Measurements from ENCODE around the gene INPP5B. TPM values are rescaled to one million over a fixed set of nuclear protein-coding genes. Genes with fewer than 3 reads are reported as not detected.

Gene INPP5B
- total and polyA plus RNA-seq, 9 donors, result 9.1 to 14.2 (median 9.7) TPM

GRCh38 chr1:37858931-37859506 is 87.8 kb downstream of the INPP5B start:
- Histone ChIP-seq H3K4me3 (ENCODE audit: low read length) (peak overlapping the region; percentile 99), H3K27me3 (ENCODE audit: control insufficient read depth, insufficient read depth, low read length) (no peaks in the 10 kb centered on the region), H3K9me3 (replicated peaks; ENCODE audit: control insufficient read depth, low read depth, low read length) (no peaks in the 10 kb centered on the region), H3K36me3 (ENCODE audit: control insufficient read depth, insufficient read depth, low read length) (peaks cover 37% of the 10 kb centered on the region), H3K4me1 (ENCODE audit: control insufficient read depth, insufficient read depth, low read length) (peaks cover 8% of the 10 kb centered on the region), H3K27ac (ENCODE audit: low read length) (peak overlapping the region; percentile 93)
- 0% methylated on average over 17 of the region's 21 CpGs for WGBS (ENCODE audit: insufficient coverage)
- no peak for DNase-seq

- no peak overlapping the region for H3K4me3 ChIP-seq (ENCODE audit: low read length)
- no peaks in the 10 kb centered on the region for H3K9me3 ChIP-seq (replicated peaks; ENCODE audit: control insufficient read depth, low read depth, low read length)
- H3K27me3 ChIP-seq (ENCODE audit: control insufficient read depth, insufficient read depth, low read length), result no peaks in the 10 kb centered on the region
- H3K4me1 ChIP-seq (ENCODE audit: control insufficient read depth, insufficient read depth, low read length), result peaks cover 4% of the 10 kb centered on the region
- H3K36me3 ChIP-seq (ENCODE audit: control insufficient read depth, insufficient read depth, low read length), result peaks cover 22% of the 10 kb centered on the region
- WGBS (ENCODE audit: insufficient coverage), result 97% methylated on average over 4 of the region's 6 CpGs
- no peak overlapping the region for H3K27ac ChIP-seq (ENCODE audit: low read length)
- no peak for DNase-seq
These were observed 92.4 kb downstream of the INPP5B start for GRCh38 chr1:37854406-37854805.

DNA sequence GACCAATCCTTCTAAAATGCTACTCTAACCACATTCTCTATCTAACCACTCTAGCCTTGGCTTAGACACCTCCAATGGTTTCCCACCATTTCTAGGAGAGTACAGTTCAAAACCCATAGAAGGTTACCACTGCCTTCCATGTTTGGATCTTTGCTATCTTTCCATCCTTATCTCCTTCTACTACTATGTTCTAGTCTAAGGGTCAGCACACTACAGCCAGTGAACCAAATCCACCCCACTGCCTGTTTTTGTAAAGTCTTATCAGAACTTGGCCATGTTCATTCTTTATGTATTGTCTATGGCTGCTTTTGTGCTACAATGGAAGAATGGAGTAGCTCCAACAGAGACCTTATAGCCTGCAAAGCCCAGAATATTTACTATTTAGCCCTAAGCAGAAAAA is 93.7 kb downstream of the INPP5B start:
- no peak for DNase-seq
- H3K27ac ChIP-seq (ENCODE audit: low read length), result no peak overlapping the region
- H3K36me3 ChIP-seq (ENCODE audit: control insufficient read depth, insufficient read depth, low read length), result peaks cover 22% of the 10 kb centered on the region
- H3K4me3 ChIP-seq (ENCODE audit: low read length), result no peak overlapping the region
- H3K9me3 ChIP-seq (replicated peaks; ENCODE audit: control insufficient read depth, low read depth, low read length), result no peaks in the 10 kb centered on the region
- no peaks in the 10 kb centered on the region for H3K27me3 ChIP-seq (ENCODE audit: control insufficient read depth, insufficient read depth, low read length)
- no peaks in the 10 kb centered on the region for H3K4me1 ChIP-seq (ENCODE audit: control insufficient read depth, insufficient read depth, low read length)

DNA sequence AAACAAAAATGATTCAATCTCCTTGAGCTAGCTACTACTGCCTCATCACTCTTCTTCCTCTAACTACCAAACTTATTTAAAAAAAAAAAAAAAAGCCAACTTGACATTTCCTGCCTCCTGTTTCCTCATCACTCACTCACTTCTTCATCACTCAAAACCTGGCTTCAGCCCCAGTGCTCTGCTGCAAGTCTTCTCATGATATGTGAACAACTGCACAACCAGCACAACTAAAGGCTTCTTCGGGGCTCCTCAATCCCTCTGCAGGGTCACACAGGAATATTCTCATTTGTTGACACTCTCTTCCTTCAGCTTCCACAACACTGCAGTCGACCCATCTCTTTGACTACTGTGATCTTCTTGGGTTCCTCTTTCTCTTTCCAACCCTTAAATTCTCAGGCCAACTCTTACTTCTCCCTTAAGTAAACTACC is 95.1 kb downstream of the INPP5B start:
- WGBS (ENCODE audit: insufficient coverage), result 84% methylated on average over 2 of the region's 2 CpGs
- Histone ChIP-seq H3K36me3 (ENCODE audit: control insufficient read depth, insufficient read depth, low read length) (peaks cover 15% of the 10 kb centered on the region), H3K27me3 (ENCODE audit: control insufficient read depth, insufficient read depth, low read length) (no peaks in the 10 kb centered on the region), H3K27ac (ENCODE audit: low read length) (no peak overlapping the region), H3K4me1 (ENCODE audit: control insufficient read depth, insufficient read depth, low read length) (no peaks in the 10 kb centered on the region), H3K9me3 (replicated peaks; ENCODE audit: control insufficient read depth, low read depth, low read length) (no peaks in the 10 kb centered on the region), H3K4me3 (ENCODE audit: low read length) (no peak overlapping the region)
- DNase-seq, result no peak

- peaks cover 15% of the 10 kb centered on the region for H3K36me3 ChIP-seq (ENCODE audit: control insufficient read depth, insufficient read depth, low read length)
- no peaks in the 10 kb centered on the region for H3K9me3 ChIP-seq (replicated peaks; ENCODE audit: control insufficient read depth, low read depth, low read length)
- H3K27ac ChIP-seq (ENCODE audit: low read length), result peak overlapping the region; percentile 20
- no peaks in the 10 kb centered on the region for H3K4me1 ChIP-seq (ENCODE audit: control insufficient read depth, insufficient read depth, low read length)
- H3K27me3 ChIP-seq (ENCODE audit: control insufficient read depth, insufficient read depth, low read length), result no peaks in the 10 kb centered on the region
- no peak for DNase-seq
- H3K4me3 ChIP-seq (ENCODE audit: low read length), result no peak overlapping the region
These were observed 95.6 kb downstream of the INPP5B start for GRCh38 chr1:37851262-37851661.

DNA sequence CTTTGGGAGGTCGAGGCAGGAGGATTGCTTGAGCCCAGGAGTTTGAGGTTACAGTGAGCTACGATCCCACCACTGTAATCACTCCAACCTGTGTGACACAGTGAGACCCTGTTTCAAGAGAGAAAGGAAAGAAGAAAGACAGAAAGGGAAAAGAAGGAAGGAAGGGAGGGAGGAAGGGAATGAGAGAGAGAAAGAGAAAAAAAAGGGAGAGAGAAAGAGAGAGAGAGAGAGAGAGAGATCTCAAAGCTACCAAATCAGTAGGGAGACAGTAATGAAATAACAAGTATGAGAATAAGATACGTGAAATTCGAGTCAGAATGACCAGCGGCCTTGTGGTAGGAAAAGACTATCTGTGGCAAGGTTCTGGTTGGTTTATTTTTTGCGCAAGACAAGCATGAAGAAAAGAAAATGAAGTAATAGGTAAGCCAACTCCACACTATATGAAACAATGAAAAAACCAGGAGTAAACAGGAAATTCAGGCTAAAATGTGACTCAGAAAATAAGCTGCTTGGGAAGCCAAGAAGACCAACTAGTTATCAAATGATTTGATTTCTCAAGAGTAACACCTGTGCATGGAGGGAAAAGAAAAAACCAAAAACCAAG is 96.4 kb downstream of the INPP5B start:
- 100% methylated on average over 1 of the region's 6 CpGs for WGBS (ENCODE audit: insufficient coverage)
- no peaks in the 10 kb centered on the region for H3K27me3 ChIP-seq (ENCODE audit: control insufficient read depth, insufficient read depth, low read length)
- DNase-seq, result no peak
- H3K9me3 ChIP-seq (replicated peaks; ENCODE audit: control insufficient read depth, low read depth, low read length), result no peaks in the 10 kb centered on the region
- H3K4me3 ChIP-seq (ENCODE audit: low read length), result no peak overlapping the region
- no peaks in the 10 kb centered on the region for H3K4me1 ChIP-seq (ENCODE audit: control insufficient read depth, insufficient read depth, low read length)
- peaks cover 14% of the 10 kb centered on the region for H3K36me3 ChIP-seq (ENCODE audit: control insufficient read depth, insufficient read depth, low read length)
- H3K27ac ChIP-seq (ENCODE audit: low read length), result no peak overlapping the region

DNA sequence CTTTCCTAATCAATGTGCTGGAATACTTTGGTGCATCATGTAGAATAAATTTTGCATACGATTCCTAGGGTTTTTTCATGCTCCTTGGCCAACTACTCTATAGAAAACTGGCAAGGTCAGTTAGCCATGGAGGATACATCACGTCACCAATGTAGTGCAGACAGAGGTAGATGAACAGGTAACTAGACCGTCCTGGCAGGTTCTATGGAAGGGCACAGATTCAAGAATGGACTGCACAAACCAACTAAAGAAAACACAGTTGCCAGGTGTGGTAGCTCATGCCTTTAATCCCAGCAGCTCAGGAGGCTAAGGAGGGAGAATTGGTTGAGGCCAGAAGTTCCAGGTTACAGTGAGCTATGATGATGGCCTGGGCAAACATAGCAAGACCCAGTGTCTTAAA is 97.4 kb downstream of the INPP5B start:
- DNase-seq, result no peak
- Histone ChIP-seq H3K4me1 (ENCODE audit: control insufficient read depth, insufficient read depth, low read length) (no peaks in the 10 kb centered on the region), H3K9me3 (replicated peaks; ENCODE audit: control insufficient read depth, low read depth, low read length) (no peaks in the 10 kb centered on the region), H3K27ac (ENCODE audit: low read length) (no peak overlapping the region), H3K4me3 (ENCODE audit: low read length) (no peak overlapping the region), H3K27me3 (ENCODE audit: control insufficient read depth, insufficient read depth, low read length) (no peaks in the 10 kb centered on the region), H3K36me3 (ENCODE audit: control insufficient read depth, insufficient read depth, low read length) (peaks cover 7% of the 10 kb centered on the region)
- no CpG with 5 or more reads among the region's 3 CpGs for WGBS (ENCODE audit: insufficient coverage)

- Histone ChIP-seq H3K36me3 (ENCODE audit: control insufficient read depth, insufficient read depth, low read length) (peaks cover 3% of the 10 kb centered on the region), H3K27ac (ENCODE audit: low read length) (no peak overlapping the region), H3K4me3 (ENCODE audit: low read length) (no peak overlapping the region), H3K27me3 (ENCODE audit: control insufficient read depth, insufficient read depth, low read length) (no peaks in the 10 kb centered on the region), H3K4me1 (ENCODE audit: control insufficient read depth, insufficient read depth, low read length) (no peaks in the 10 kb centered on the region), H3K9me3 (replicated peaks; ENCODE audit: control insufficient read depth, low read depth, low read length) (no peaks in the 10 kb centered on the region)
- 89% methylated on average over 3 of the region's 4 CpGs for WGBS (ENCODE audit: insufficient coverage)
- no peak for DNase-seq
These were observed 100.1 kb downstream of the INPP5B start for GRCh38 chr1:37846647-37847339.

DNA sequence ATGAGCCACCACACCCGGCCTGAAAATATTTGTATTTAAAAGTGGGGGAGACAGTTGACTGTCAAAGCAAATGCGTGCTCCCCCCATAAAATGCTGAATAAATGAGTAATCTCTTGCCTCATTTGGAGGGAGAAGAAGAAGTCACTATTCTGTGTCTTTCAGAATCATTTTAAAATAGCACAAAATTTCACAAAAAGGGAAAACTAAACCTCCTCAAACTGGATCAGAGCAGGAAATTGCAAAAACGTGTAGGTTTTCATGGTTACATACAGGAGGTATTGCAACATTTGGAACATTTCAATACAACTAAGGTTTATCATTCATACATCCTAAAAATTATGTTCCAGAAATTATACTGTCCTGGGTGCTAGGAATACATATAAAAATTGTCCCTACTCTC is 101.1 kb downstream of the INPP5B start:
- H3K36me3 ChIP-seq (ENCODE audit: control insufficient read depth, insufficient read depth, low read length), result peaks cover 3% of the 10 kb centered on the region
- H3K27me3 ChIP-seq (ENCODE audit: control insufficient read depth, insufficient read depth, low read length), result no peaks in the 10 kb centered on the region
- H3K4me1 ChIP-seq (ENCODE audit: control insufficient read depth, insufficient read depth, low read length), result no peaks in the 10 kb centered on the region
- H3K4me3 ChIP-seq (ENCODE audit: low read length), result no peak overlapping the region
- no CpG with 5 or more reads among the region's 3 CpGs for WGBS (ENCODE audit: insufficient coverage)
- DNase-seq, result no peak
- H3K27ac ChIP-seq (ENCODE audit: low read length), result no peak overlapping the region
- no peaks in the 10 kb centered on the region for H3K9me3 ChIP-seq (replicated peaks; ENCODE audit: control insufficient read depth, low read depth, low read length)

- Histone ChIP-seq H3K4me1 (ENCODE audit: control insufficient read depth, insufficient read depth, low read length) (no peaks in the 10 kb centered on the region), H3K27ac (ENCODE audit: low read length) (no peak overlapping the region), H3K27me3 (ENCODE audit: control insufficient read depth, insufficient read depth, low read length) (no peaks in the 10 kb centered on the region), H3K4me3 (ENCODE audit: low read length) (no peak overlapping the region), H3K9me3 (replicated peaks; ENCODE audit: control insufficient read depth, low read depth, low read length) (no peaks in the 10 kb centered on the region), H3K36me3 (ENCODE audit: control insufficient read depth, insufficient read depth, low read length) (peaks cover 3% of the 10 kb centered on the region)
- WGBS (ENCODE audit: insufficient coverage), result 93% methylated on average over 3 of the region's 5 CpGs
- no peak for DNase-seq
These were observed 101.7 kb downstream of the INPP5B start for GRCh38 chr1:37845049-37845646.
